Activated naive CD4-positive, alpha-beta T cell treated with anti-CD3 and anti-CD28 coated beads, Interleukin-2, amount 50 U/mL, for 16 hours (primary cell): ENCODE results near the gene GOLT1B.
"Not testable (repeated sequence)": the region's sequence is repeated elsewhere in the genome, so short reads cannot be mapped to it uniquely, and the experiment has no call there.

ENCODE experiments used
- DNase-seq: peaks from one replicate; pipeline ENCODE4 v3.0.0-alpha.2; 2020

Gene GOLT1B, protein sequence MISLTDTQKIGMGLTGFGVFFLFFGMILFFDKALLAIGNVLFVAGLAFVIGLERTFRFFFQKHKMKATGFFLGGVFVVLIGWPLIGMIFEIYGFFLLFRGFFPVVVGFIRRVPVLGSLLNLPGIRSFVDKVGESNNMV

GRCh38 chr12:21501258-21502163 lies at the start of gene GOLT1B, which contains the start of gene RECQL:
GOLT1B (plus strand) TSS chr12:21501789; CDS start chr12:21501924, 135 bp downstream.
RECQL (minus strand) TSS chr12:21501635; CDS start chr12:21499570, 2,065 bp downstream.
- peak; percentile 84 for DNase-seq

- DNase-seq: no peak
Measured at GRCh38 chr12:21453312-21453852, 48.2 kb upstream of the GOLT1B start.

DNA sequence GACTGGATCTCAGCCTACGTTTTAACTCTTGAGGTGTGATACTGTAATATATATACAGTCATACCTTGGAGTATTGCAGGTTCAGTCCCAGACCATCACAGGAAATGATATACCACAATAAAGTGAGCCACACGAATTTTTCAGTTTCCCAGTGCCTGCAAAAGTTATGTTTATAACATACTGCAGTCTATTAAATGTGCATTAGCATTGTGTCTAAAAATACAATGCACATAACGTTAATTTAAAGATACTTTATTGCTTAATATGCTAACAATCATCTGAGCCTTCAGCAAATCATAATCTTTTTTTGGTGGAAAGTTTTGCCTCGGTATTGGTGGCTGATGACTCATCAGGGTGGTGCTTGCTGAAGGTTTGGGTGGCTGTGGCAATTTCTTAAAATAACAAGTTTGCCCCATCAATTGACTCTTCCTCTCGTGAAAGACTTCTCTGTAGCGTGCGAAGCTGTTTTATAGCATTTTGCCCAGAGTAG lies 45.3 kb upstream of the GOLT1B start:
- peak; percentile 42 for DNase-seq

- DNase-seq: no peak
Measured at GRCh38 chr12:21459474-21459873, 42.1 kb upstream of the GOLT1B start.

GRCh38 chr12:21467334-21467733 lies 34.3 kb upstream of the GOLT1B start:
- DNase-seq: not testable (repeated sequence)

- DNase-seq: no peak
Measured at GRCh38 chr12:21471294-21471693, 30.3 kb upstream of the GOLT1B start.

DNA sequence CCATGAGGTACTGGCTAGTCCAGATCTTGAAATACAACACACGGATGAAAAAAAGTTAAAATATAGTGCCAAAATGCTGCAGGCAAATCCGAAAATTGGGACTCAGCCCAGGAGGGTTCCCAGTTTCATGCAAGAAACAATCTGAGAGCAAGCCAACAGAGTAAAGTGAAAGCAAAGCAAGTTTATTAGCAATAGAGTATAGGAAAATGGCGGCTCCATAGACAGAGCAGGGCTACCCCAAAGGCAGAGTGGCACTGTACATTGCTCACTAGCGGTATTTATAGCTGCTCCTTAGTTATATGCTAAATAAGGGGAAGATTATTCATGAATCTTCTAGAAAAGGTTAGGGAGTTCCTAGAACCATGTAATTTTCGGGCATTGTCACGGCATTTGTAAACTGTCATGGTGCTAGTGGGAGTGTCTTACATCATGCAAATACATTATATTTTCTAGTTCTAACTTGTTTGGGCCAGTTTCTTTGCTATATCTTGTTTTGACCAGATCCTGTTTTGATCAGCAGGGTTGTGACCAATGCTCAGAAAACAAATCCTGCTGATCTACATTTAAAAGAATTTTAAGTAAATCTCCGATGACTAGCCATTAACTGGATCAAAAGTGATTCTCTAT lies 29.3 kb upstream of the GOLT1B start:
- no peak for DNase-seq

- DNase-seq: no peak
Measured at GRCh38 chr12:21475552-21475951, 26.0 kb upstream of the GOLT1B start.

- DNase-seq: no peak
Measured at GRCh38 chr12:21476949-21477348, 24.6 kb upstream of the GOLT1B start.

DNA sequence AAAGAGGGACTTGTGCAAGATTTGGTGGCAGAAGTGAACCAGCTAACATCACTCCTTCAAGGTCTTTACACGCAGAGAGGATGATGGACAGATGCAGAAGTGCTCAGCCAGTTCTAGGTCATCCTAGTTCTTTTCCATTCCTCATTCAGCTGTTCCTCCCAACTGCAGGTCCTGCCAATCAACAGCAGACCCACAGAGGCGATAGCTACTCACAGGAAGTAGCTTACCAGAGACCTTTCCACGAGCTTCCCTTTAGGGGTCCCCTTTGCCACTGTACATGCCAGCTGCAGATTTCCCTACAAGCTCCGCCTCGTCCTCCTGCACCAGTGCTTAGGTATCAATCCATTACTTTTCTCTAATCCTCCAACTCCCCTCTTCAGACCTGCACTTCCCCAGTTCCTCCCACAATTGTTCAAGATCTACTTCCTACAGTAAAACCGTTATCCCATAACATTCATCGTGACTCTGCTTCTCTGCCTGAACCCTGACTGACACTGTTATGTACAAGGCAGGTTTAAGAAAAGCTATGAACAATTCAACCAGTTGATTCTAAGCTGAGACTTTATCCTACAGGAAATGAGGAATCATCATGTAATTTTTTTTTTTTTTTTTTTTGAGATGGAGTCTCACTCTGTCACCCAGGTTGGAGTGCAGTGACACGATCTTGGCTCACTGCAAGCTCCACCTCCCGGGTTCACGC lies 22.7 kb upstream of the GOLT1B start:
- no peak for DNase-seq

- DNase-seq: no peak
Measured at GRCh38 chr12:21483531-21483930, 18.1 kb upstream of the GOLT1B start.

DNA sequence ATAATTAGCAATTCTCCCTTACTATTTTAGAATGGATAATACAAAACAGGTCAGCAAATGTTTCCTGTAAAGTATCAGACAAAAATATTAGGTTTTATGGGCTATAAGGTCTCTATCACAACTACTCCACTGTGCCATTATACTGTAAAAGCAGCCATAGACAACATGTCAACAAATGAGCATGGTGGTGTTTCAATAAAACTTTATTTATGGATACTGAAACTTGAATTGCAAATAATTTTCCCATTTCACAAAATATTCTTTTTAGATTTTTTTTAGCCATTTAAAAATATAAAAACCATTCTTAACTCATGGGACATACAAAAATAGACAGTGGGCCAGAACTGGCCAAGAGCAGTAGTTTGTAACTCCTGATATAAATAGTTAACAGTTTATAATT lies 15.6 kb upstream of the GOLT1B start:
- no peak for DNase-seq

- DNase-seq: no peak
Measured at GRCh38 chr12:21499765-21500164, 1.8 kb upstream of the GOLT1B start.

- DNase-seq: no peak
Measured at GRCh38 chr12:21500786-21501257, 767 bp upstream of the GOLT1B start.

- peak; percentile 53 for DNase-seq
Measured at GRCh38 chr12:21502164-21502496, 541 bp downstream of the GOLT1B start.

DNA sequence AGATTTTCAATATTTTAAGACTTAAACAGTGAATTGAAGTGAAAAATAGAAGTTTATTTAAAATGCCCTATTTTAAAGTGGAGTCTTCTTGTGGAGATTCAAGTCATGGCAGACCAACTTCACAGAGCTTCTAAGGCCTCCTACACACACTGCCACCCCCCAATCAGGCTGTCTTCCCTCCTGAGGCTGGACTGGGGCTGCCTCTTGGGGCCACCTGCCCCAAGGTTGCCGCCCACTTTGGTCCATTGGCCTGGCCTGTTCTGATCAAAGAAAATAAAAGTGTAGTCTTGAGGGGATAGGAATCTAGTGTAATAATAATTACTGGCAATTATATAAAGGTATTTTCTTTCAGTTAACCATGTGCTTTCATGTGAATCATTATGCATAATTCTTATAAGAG lies 1.3 kb downstream of the GOLT1B start:
- no peak for DNase-seq

DNA sequence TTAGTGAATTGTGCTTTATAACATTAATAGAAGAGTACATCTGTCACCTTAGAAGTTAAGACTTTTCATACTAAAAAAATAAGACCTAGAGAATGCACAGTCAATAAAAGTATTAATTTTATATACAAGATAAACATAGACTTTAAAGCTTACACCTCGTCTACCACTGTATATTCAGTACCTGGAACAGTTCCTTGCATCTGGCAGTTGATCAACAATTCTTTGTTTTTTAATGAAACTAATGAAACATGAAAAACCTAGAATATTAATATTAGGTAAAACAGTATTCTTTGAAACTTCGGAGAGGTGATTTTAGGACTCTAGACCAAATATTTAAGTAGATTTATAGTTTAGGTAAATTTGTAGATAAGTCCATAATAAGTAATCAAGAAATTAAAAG lies 4.3 kb downstream of the GOLT1B start:
- no peak for DNase-seq

- no peak for DNase-seq
Measured at GRCh38 chr12:21507849-21508248, 6.3 kb downstream of the GOLT1B start.

DNA sequence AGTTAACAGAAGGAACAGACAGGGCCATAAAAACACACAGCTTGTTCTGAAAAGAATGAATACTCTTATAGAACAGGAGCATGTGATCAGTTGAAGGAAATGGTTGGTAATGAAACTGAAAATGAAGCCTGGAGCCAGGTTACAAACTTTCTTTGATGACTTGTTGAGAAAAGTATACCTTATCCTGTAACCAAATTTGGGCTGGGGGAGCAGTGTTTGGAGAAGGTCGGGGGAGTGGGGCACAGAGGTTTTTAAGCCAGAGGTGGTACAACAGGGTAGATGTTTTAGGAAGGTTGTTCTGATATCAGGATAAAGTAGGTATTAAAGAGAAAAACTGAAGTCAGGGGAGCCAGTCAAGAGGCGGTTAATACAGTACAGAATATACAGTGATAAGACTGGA lies 8.2 kb downstream of the GOLT1B start:
- DNase-seq: no peak

GRCh38 chr12:21516281-21516680 lies 14.7 kb downstream of the GOLT1B start:
- no peak for DNase-seq

DNA sequence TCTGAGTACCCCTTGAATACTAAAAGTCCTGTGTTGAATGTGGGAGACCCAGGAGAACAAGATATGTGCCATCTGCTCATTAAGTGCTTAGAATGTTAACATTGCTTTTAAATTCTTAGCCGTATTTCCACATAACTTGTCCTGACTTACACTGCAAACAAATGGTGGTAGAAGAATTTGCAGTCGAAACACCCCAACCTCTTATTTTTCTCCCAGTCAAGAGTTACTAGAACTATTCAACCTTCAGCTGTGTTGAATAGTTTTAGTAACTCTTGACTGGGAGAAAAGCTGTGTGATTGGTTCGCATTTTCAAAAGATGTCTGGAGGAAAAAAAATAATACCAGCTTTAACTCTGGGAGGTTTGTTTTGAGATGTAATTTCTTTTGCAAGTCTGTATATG lies 16.9 kb downstream of the GOLT1B start:
- DNase-seq: no peak

DNA sequence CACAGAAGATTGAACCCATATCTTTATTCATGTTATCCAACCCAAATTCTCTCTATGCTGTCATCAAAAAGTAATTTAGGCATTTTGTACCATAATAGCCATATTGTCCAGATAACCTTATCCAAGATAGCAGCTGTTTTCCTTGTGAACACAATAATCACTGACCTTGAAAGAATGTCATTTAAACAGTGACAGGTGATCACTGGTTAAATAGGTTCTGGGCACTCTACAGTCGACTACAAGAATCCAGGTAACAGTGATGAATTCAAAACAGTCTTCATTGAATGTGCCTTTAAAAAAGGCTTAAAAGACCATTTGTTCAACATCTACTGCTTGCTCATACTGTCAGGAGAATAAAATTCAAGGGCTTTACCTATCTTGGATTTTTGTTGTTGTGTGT lies 20.0 kb downstream of the GOLT1B start:
- no peak for DNase-seq

DNA sequence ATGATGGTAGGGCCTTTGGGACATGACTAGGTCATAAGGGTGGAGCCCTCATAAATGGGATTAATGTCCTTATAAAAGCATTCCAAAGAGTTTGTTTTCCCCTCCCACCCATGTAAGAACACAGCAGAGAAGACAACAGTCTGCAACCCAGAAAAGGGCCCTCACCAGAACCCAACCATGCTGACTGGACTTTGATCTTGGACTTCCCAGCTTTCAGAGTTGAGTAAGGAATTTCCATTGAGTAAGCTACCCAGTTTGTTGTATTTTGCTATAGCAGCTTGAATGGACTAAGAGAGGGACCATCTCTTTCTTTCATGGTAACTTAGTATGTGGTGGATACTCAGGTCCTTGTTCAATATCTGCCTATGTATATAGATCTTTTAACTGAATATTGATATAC lies 21.6 kb downstream of the GOLT1B start:
- DNase-seq: no peak
